Stomach smooth muscle (tissue), 2 donors: ENCODE results near the gene CCDC183.
"Not testable (repeated sequence)": the region's sequence is repeated elsewhere in the genome, so short reads cannot be mapped to it uniquely, and the experiment has no call there.

Source experiments
- H3K27ac ChIP-seq: one replicate; pipeline ENCODE4 v1.7.0; 2013; ENCODE audit warnings: mild to moderate bottlenecking, low read length, inconsistent platforms
- H3K27me3 ChIP-seq, 2 donors: one replicate each; pipeline ENCODE4 v1.7.0; 2013; ENCODE audit warnings: low read length in 2 of 2; ENCODE audit not compliant: insufficient read depth in 2 of 2, control insufficient read depth in 1 of 2
- H3K36me3 ChIP-seq, 2 donors: one replicate each; pipeline ENCODE4 v1.7.0; 2013; ENCODE audit warnings: low read length in 2 of 2; ENCODE audit not compliant: control insufficient read depth in 2 of 2, insufficient read depth in 2 of 2
- H3K4me1 ChIP-seq: one replicate; pipeline ENCODE4 v1.7.0; 2013; ENCODE audit warnings: low read length; ENCODE audit not compliant: control insufficient read depth, insufficient read depth
- H3K4me3 ChIP-seq, 2 donors: one replicate each; pipeline ENCODE4 v1.7.0; 2013; ENCODE audit warnings: low read length in 2 of 2
- H3K9ac ChIP-seq, 2 donors: one replicate each; pipeline ENCODE4 v1.7.0; 2013; ENCODE audit warnings: low read length in 2 of 2, mild to moderate bottlenecking in 1 of 2
- H3K9me3 ChIP-seq, 2 donors: one replicate each; pipeline ENCODE4 v1.7.0; 2013; ENCODE audit warnings: low read length in 2 of 2; ENCODE audit not compliant: control insufficient read depth in 2 of 2
- donor health status: healthy.
- donor health status: Pancreatic carcinoma.

CCDC183 gene

GRCh38 chr9:136842380-136842948 is 46.3 kb downstream of the CCDC183 start, which contains the start of gene AJM1:
TSS of gene AJM1 (plus strand) at chr9:136842478. CDS start at chr9:136844415, 1,937 bp downstream.
- peak within 1 kb of the TSS in 1 of 2 donors; percentile 32 for H3K9ac ChIP-seq
- peak within 1 kb of the TSS; percentile 62 to 77 for H3K4me3 ChIP-seq
- not testable (repeated sequence) for H3K36me3 ChIP-seq, H3K9me3 ChIP-seq, H3K27ac ChIP-seq
- H3K27me3 ChIP-seq = peaks cover 9 to 33% of the 10 kb centered on the region in 2 donors
- H3K4me1 ChIP-seq = peaks cover 45% of the 10 kb centered on the region

- H3K9me3 ChIP-seq, H3K4me3 ChIP-seq, H3K9ac ChIP-seq, H3K27ac ChIP-seq, H3K36me3 ChIP-seq: not testable (repeated sequence)
- Histone ChIP-seq H3K27me3 (peaks cover 12 to 41% of the 10 kb centered on the region in 2 donors), H3K4me1 (peaks cover 53% of the 10 kb centered on the region)
These were observed 47.1 kb downstream of the CCDC183 start for GRCh38 chr9:136843159-136843800.

- H3K27me3 ChIP-seq = peaks cover 12 to 41% of the 10 kb centered on the region in 2 donors
- not testable (repeated sequence) for H3K36me3 ChIP-seq, H3K4me3 ChIP-seq, H3K27ac ChIP-seq, H3K9ac ChIP-seq, H3K9me3 ChIP-seq
- H3K4me1 ChIP-seq = peaks cover 56% of the 10 kb centered on the region
These were observed 47.9 kb downstream of the CCDC183 start for GRCh38 chr9:136843801-136844740.

GRCh38 chr9:136844761-136845464 is 48.8 kb downstream of the CCDC183 start:
- H3K36me3 ChIP-seq = no peaks in the 10 kb centered on the region
- no peak overlapping the region for H3K27ac ChIP-seq
- no peaks in the 10 kb centered on the region for H3K9me3 ChIP-seq
- H3K4me3 ChIP-seq = no peak overlapping the region
- H3K27me3 ChIP-seq = peaks cover 12 to 41% of the 10 kb centered on the region in 2 donors
- peaks cover 60% of the 10 kb centered on the region for H3K4me1 ChIP-seq
- H3K9ac ChIP-seq = no peak overlapping the region

GRCh38 chr9:136845465-136846260 is 49.5 kb downstream of the CCDC183 start:
- H3K27ac ChIP-seq = no peak overlapping the region
- peaks cover 12 to 41% of the 10 kb centered on the region in 2 donors for H3K27me3 ChIP-seq
- peaks cover 68% of the 10 kb centered on the region for H3K4me1 ChIP-seq
- no peaks in the 10 kb centered on the region for H3K36me3 ChIP-seq
- no peak overlapping the region for H3K4me3 ChIP-seq
- no peak overlapping the region for H3K9ac ChIP-seq
- no peaks in the 10 kb centered on the region for H3K9me3 ChIP-seq

- H3K27me3 ChIP-seq = peaks cover 12 to 41% of the 10 kb centered on the region in 2 donors
- peaks cover 0 to 3% of the 10 kb centered on the region in 2 donors for H3K36me3 ChIP-seq
These were observed 50.4 kb downstream of the CCDC183 start for GRCh38 chr9:136846376-136847087.

GRCh38 chr9:136847088-136847825 is 51.1 kb downstream of the CCDC183 start:
- no peaks in the 10 kb centered on the region for H3K9me3 ChIP-seq
- peaks cover 0 to 4% of the 10 kb centered on the region in 2 donors for H3K36me3 ChIP-seq
- H3K4me1 ChIP-seq = peaks cover 56% of the 10 kb centered on the region
- H3K27ac ChIP-seq = no peak overlapping the region
- no peak overlapping the region for H3K9ac ChIP-seq
- H3K4me3 ChIP-seq = peak overlapping the region; percentile 76 to 92
- peaks cover 12 to 41% of the 10 kb centered on the region in 2 donors for H3K27me3 ChIP-seq

More at GRCh38 chr9:136846376-136847087, 50.4 kb downstream of the CCDC183 start:
- Histone ChIP-seq H3K4me1 (peaks cover 63% of the 10 kb centered on the region), H3K9me3 (no peaks in the 10 kb centered on the region), H3K4me3 (peak overlapping the region in 1 of 2 donors; percentile 35), H3K9ac (no peak overlapping the region), H3K27ac (no peak overlapping the region)

- Histone ChIP-seq H3K9me3 (no peaks in the 10 kb centered on the region), H3K4me1 (peaks cover 51% of the 10 kb centered on the region), H3K27me3 (peaks cover 12 to 41% of the 10 kb centered on the region in 2 donors), H3K36me3 (peaks cover 0 to 4% of the 10 kb centered on the region in 2 donors), H3K4me3 (peak overlapping the region; percentile 76 to 92), H3K9ac (peak overlapping the region; percentile 62 to 64), H3K27ac (no peak overlapping the region)
These were observed 51.8 kb downstream of the CCDC183 start for GRCh38 chr9:136847826-136848392.
